CD8-positive, alpha-beta memory T cell (primary cell): Measurements from ENCODE around the gene ITGB6. TPM values are rescaled to one million over a fixed set of nuclear protein-coding genes. Genes with fewer than 3 reads are reported as not detected.
A peak's percentile ranks its signal among the peaks of the same experiment; 100 is the strongest.

ENCODE experiments used
- CTCF ChIA-PET: fragments of 350-600 bp; sonication (Branson Sonifier 250); formaldehyde crosslinking; loops from one replicate; lab custom pipeline; 2021; ENCODE audit warnings: antibody characterized with exemption; lab: Charles Lee
- POLR2A ChIA-PET: fragments of 350-600 bp; sonication (Branson Sonifier 250); formaldehyde crosslinking; loops from one replicate; lab custom pipeline; 2021; ENCODE audit warnings: antibody characterized with exemption; lab: Charles Lee
- DNase-seq, 5 donors: peaks; one replicate each; pipeline versions ENCODE4 v3.0.0 to v3.0.0-alpha.2; 2020 to 2022; ENCODE audit warnings: mixed read lengths in 1 of 5
- H3K27ac ChIP-seq: one replicate; pipeline ENCODE4 v1.7.0; 2013; ENCODE audit warnings: low read depth, mild to moderate bottlenecking, low read length, moderate library complexity
- H3K27me3 ChIP-seq: 2 replicates; pipeline ENCODE4 v1.7.0; 2013; ENCODE audit warnings: low read length, mild to moderate bottlenecking; ENCODE audit not compliant: insufficient read depth, poor library complexity, severe bottlenecking
- H3K36me3 ChIP-seq: 2 replicates; pipeline ENCODE4 v1.7.0; 2013; ENCODE audit warnings: mild to moderate bottlenecking, low read length, moderate library complexity; ENCODE audit not compliant: insufficient read depth
- H3K4me1 ChIP-seq: 2 replicates; pipeline ENCODE4 v1.7.0; 2013; ENCODE audit warnings: mild to moderate bottlenecking, low read length, moderate library complexity; ENCODE audit not compliant: insufficient read depth
- H3K4me3 ChIP-seq: 2 replicates; pipeline ENCODE4 v1.7.0; 2013; ENCODE audit warnings: mild to moderate bottlenecking, low read length
- H3K9me3 ChIP-seq: 2 replicates; pipeline ENCODE4 v1.7.0; 2013; ENCODE audit warnings: mild to moderate bottlenecking, low read length
- H3K27ac Mint-ChIP-seq, 8 donors: one replicate each; pipeline ENCODE4 v1.8.0; 2020 to 2021; ENCODE audit warnings: mixed read lengths in 8 of 8, mild to moderate bottlenecking in 6 of 8, inconsistent platforms in 3 of 8, moderate library complexity in 3 of 8
- H3K27me3 Mint-ChIP-seq, 2 donors: one replicate each; pipeline ENCODE4 v1.8.0; 2020 to 2021; ENCODE audit warnings: mixed read lengths in 2 of 2, mild to moderate bottlenecking in 1 of 2, moderate library complexity in 1 of 2
- H3K36me3 Mint-ChIP-seq, 3 donors: one replicate each; pipeline ENCODE4 v1.8.0; 2020 to 2021; ENCODE audit warnings: mixed read lengths in 3 of 3, inconsistent platforms in 1 of 3, mild to moderate bottlenecking in 1 of 3
- H3K4me1 Mint-ChIP-seq, 3 donors: one replicate each; pipeline ENCODE4 v1.8.0; 2020 to 2021; ENCODE audit warnings: mixed read lengths in 3 of 3, inconsistent platforms in 1 of 3, mild to moderate bottlenecking in 1 of 3
- H3K4me3 Mint-ChIP-seq, 7 donors: one replicate each; pipeline ENCODE4 v1.8.0; 2020 to 2021; ENCODE audit warnings: mixed read lengths in 7 of 7, mild to moderate bottlenecking in 6 of 7, moderate library complexity in 4 of 7, inconsistent platforms in 2 of 7
- H3K9me3 Mint-ChIP-seq, 5 donors: one replicate each; pipeline ENCODE4 v1.8.0; 2020 to 2022; ENCODE audit warnings: mixed read lengths in 5 of 5, mild to moderate bottlenecking in 3 of 5, moderate library complexity in 2 of 5, inconsistent platforms in 1 of 5
- polyA plus RNA-seq: library from polyadenylated mRNA; unstranded; fragments of 300-500 nt; fragmentation: Illumina TruSeq; gene quantifications from one replicate; pipeline ENCODE4 v1.2.3, GENCODE V29; 2021
- total RNA-seq, 2 experiments: library from RNA; stranded (reverse); gene quantifications; one replicate each; pipeline ENCODE4 v1.2.3, GENCODE V29; 2021

ITGB6 gene
- total and polyA plus RNA-seq, 3 experiments from 2014 or later, result not detected

DNA sequence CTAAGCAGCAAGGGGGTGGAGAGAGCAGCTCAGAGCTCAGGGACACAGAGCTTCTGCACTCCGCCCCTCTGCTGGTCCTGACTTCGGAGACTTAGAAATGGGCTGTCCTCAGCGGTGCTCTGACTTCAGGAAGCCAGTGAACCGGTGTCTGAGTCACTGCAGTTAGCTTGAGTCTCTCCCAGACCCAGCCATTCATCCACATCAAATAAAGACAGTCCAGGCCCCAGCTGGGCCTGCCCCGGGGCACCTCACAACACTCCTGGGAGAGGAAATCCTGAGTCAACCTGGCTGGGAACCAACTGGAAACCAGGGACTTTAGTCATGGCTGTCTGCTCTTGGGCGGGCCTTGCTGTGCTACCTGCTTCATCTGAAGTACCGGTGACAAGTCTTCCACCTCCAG is 5.4 kb upstream of the ITGB6 start:
- no peaks in the 10 kb centered on the region for H3K36me3 ChIP-seq
- Mint-ChIP-seq H3K27me3 (no peaks in the 10 kb centered on the region), H3K9me3 (no peaks in the 10 kb centered on the region), H3K36me3 (no peaks in the 10 kb centered on the region), H3K4me3 (no peak overlapping the region), H3K4me1 (peaks cover 10 to 13% (median 12%) of the 10 kb centered on the region in 3 donors), H3K27ac (no peak overlapping the region)
- no peak for DNase-seq
- H3K9me3 ChIP-seq, result no peaks in the 10 kb centered on the region
- no peaks in the 10 kb centered on the region for H3K4me1 ChIP-seq
- H3K27ac ChIP-seq, result no peak overlapping the region
- CTCF ChIA-PET, result no interaction called here
- no peak overlapping the region for H3K4me3 ChIP-seq
- no peaks in the 10 kb centered on the region for H3K27me3 ChIP-seq
- POLR2A ChIA-PET, result no interaction called here

DNA sequence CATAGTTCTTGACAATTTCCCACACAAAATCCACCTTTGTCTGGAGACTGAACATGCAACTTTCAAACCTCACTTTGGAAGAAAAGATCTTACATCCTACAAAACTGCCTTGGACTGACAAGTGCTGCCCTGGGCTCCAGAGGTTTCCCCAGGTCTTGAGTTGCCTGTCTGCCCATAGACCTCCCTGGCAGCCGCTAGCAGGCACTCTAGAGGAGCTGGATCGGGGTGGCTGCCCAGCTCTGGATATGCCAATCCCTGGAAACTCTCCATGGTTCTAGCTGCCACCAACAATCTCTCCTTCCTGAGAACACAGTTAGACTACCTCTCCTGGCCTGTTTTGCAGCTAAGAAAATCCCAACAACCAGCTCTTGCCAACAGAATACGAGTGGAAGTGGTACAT is 3.4 kb upstream of the ITGB6 start:
- Mint-ChIP-seq H3K4me3 (no peak overlapping the region), H3K27ac (no peak overlapping the region), H3K36me3 (no peaks in the 10 kb centered on the region), H3K9me3 (no peaks in the 10 kb centered on the region), H3K27me3 (no peaks in the 10 kb centered on the region), H3K4me1 (peaks cover 7 to 12% (median 9%) of the 10 kb centered on the region in 3 donors)
- Histone ChIP-seq H3K27me3 (no peaks in the 10 kb centered on the region), H3K9me3 (no peaks in the 10 kb centered on the region), H3K4me3 (no peak overlapping the region), H3K27ac (no peak overlapping the region), H3K36me3 (no peaks in the 10 kb centered on the region), H3K4me1 (no peaks in the 10 kb centered on the region)
- DNase-seq, result no peak
- ChIA-PET POLR2A (no interaction called here), CTCF (no interaction called here)

DNA sequence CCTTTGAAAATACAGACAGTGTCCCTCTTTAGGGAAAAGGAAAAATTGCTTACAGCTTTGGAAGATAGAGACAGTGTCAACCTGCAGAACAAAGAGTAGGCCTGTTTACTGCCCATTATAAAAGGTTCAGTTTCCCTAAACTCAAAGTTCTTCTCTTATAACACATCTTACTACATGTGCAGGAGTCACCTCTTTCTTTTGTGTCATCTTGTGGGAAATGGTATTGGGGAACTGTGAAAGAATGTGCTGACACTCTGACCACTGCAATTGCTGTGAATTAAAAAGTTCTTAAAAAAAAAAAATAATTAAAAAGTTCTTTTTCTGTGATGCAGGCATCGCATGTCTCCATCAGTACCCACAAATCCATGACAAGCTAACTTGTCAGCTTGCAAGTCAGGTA is 2.9 kb upstream of the ITGB6 start:
- Histone ChIP-seq H3K36me3 (no peaks in the 10 kb centered on the region), H3K27me3 (no peaks in the 10 kb centered on the region), H3K4me3 (no peak overlapping the region), H3K4me1 (no peaks in the 10 kb centered on the region), H3K27ac (no peak overlapping the region), H3K9me3 (no peaks in the 10 kb centered on the region)
- H3K9me3 Mint-ChIP-seq, result no peaks in the 10 kb centered on the region
- H3K27ac Mint-ChIP-seq, result no peak overlapping the region
- H3K36me3 Mint-ChIP-seq, result no peaks in the 10 kb centered on the region
- no peak overlapping the region for H3K4me3 Mint-ChIP-seq
- DNase-seq, result no peak
- ChIA-PET POLR2A (no interaction called here), CTCF (no interaction called here)
- H3K4me1 Mint-ChIP-seq, result peaks cover 5 to 10% (median 8%) of the 10 kb centered on the region in 3 donors
- no peaks in the 10 kb centered on the region for H3K27me3 Mint-ChIP-seq

DNA sequence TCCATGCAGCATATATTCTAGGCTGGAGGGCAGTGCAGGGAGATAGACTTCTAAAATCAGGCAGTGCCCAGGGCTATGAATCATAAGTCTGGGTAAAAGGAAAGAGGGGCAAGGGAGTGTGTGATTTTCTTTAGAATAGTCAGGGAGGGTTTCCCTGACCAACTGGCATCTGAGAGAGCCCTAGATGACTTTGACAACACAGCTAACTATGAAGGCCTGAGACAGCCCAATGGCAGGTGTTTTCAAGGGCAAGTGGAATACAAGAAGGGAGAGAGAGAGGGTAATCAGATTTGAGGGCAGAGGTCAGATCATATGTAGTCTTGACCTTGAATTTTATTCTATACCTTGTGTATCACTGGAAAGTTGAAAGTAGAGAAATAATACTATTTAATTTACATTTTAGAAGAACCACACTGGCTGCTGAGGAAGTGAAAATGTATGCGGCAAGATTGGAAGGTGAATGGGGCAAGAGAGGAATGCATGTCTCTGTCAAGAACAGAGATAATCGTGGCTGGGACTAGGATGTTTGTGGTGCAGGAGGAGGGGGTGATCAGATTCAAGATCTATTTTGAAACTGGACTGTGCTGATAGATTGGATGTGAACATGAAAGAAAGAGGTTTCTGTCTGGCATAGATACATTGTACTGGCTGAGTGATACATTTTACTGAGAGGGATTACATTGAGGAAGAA is 1.9 kb upstream of the ITGB6 start:
- Mint-ChIP-seq H3K36me3 (no peaks in the 10 kb centered on the region), H3K27ac (peak overlapping the region in 1 of 8 donors; percentile 2), H3K4me3 (no peak overlapping the region), H3K9me3 (no peaks in the 10 kb centered on the region), H3K27me3 (no peaks in the 10 kb centered on the region), H3K4me1 (peaks cover 0 to 12% (median 10%) of the 10 kb centered on the region in 3 donors)
- no peaks in the 10 kb centered on the region for H3K36me3 ChIP-seq
- no peak overlapping the region for H3K4me3 ChIP-seq
- H3K27ac ChIP-seq, result no peak overlapping the region
- ChIA-PET POLR2A (no interaction called here), CTCF (no interaction called here)
- no peak for DNase-seq
- no peaks in the 10 kb centered on the region for H3K4me1 ChIP-seq
- H3K27me3 ChIP-seq, result no peaks in the 10 kb centered on the region
- H3K9me3 ChIP-seq, result no peaks in the 10 kb centered on the region

DNA sequence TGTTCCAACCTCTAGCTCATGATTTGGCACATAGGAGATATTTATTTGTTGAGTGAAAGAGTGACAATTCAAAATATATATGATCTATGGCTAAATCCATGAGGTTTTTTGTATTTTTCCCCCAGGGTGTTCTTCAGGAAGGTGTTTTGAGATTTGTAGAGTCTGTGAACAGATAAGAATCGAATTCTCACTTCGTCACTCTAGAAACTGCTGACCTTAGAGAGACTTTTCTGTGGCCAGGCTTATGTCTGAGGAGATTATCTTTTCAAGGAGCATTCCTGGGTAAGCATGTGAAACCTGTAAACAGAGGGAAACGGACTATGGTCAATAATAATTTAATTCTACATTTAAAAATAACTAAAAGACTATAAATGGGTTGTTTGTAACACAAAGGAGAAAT is 849 bp upstream of the ITGB6 start:
- Histone ChIP-seq H3K4me3 (no peak overlapping the region), H3K27me3 (no peaks in the 10 kb centered on the region), H3K9me3 (no peaks in the 10 kb centered on the region), H3K27ac (no peak overlapping the region), H3K36me3 (no peaks in the 10 kb centered on the region), H3K4me1 (no peaks in the 10 kb centered on the region)
- Mint-ChIP-seq H3K4me3 (no peak overlapping the region), H3K27ac (no peak overlapping the region), H3K36me3 (no peaks in the 10 kb centered on the region), H3K9me3 (no peaks in the 10 kb centered on the region), H3K27me3 (peaks cover 0 to 2% of the 10 kb centered on the region in 2 donors), H3K4me1 (peaks cover 0 to 12% (median 10%) of the 10 kb centered on the region in 3 donors)
- DNase-seq, result no peak
- ChIA-PET CTCF (no interaction called here), POLR2A (no interaction called here)

DNA sequence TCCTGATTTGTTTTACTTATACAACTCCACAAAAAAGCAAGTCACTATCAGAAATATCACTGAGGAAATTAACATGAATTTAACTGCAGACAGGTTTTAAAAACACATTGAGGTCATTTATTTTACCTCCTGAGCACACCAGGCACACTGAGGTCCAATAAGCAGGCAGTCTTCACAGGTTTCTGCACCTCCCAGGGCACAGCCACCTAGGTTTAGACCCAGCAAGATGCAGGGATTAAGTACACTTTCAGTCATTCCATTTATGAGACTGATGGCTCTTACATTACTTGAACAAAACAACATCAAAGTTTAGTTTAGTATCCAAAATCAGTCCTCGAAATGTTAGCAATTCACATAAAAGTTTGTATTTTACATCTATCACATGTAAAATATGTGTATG is 1.0 kb downstream of the ITGB6 start:
- Histone ChIP-seq H3K4me3 (no peak overlapping the region), H3K36me3 (no peaks in the 10 kb centered on the region), H3K27ac (no peak overlapping the region), H3K27me3 (no peaks in the 10 kb centered on the region), H3K9me3 (no peaks in the 10 kb centered on the region), H3K4me1 (no peaks in the 10 kb centered on the region)
- Mint-ChIP-seq H3K36me3 (no peaks in the 10 kb centered on the region), H3K27ac (no peak overlapping the region), H3K9me3 (no peaks in the 10 kb centered on the region), H3K4me3 (no peak overlapping the region), H3K27me3 (peaks cover 0 to 4% of the 10 kb centered on the region in 2 donors), H3K4me1 (peaks cover 0 to 17% (median 10%) of the 10 kb centered on the region in 3 donors)
- DNase-seq, result no peak
- ChIA-PET CTCF (no interaction called here), POLR2A (no interaction called here)

DNA sequence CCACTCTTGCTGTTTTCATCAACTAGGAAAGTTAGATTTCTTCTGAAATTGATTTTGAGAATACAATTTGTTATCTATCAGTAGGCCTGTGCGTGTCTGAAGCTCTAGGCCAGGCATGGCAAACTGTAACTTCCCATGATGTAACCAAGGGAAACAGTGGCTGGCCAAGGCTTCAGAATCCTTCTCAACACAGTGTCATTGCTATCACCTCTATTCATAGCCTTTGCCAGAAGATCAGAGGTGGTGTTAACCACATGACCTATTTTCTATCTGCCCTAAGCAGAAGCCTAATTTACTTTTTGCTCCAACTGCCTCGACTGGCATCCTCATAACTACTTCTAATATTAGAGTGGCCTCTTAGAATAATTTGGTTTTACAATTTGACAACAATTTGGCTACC is 2.5 kb downstream of the ITGB6 start:
- Histone ChIP-seq H3K36me3 (no peaks in the 10 kb centered on the region), H3K4me1 (no peaks in the 10 kb centered on the region), H3K27ac (no peak overlapping the region), H3K4me3 (no peak overlapping the region), H3K9me3 (no peaks in the 10 kb centered on the region), H3K27me3 (no peaks in the 10 kb centered on the region)
- H3K9me3 Mint-ChIP-seq, result no peaks in the 10 kb centered on the region
- H3K27me3 Mint-ChIP-seq, result peaks cover 1 to 4% of the 10 kb centered on the region in 2 donors
- POLR2A ChIA-PET, result no interaction called here
- no peaks in the 10 kb centered on the region for H3K36me3 Mint-ChIP-seq
- H3K27ac Mint-ChIP-seq, result peak overlapping the region in 2 of 8 donors; percentile 29 to 62
- CTCF ChIA-PET, result no interaction called here
- no peak for DNase-seq
- H3K4me3 Mint-ChIP-seq, result peak overlapping the region in 1 of 7 donors; percentile 37
- peaks cover 0 to 17% (median 10%) of the 10 kb centered on the region in 3 donors for H3K4me1 Mint-ChIP-seq

DNA sequence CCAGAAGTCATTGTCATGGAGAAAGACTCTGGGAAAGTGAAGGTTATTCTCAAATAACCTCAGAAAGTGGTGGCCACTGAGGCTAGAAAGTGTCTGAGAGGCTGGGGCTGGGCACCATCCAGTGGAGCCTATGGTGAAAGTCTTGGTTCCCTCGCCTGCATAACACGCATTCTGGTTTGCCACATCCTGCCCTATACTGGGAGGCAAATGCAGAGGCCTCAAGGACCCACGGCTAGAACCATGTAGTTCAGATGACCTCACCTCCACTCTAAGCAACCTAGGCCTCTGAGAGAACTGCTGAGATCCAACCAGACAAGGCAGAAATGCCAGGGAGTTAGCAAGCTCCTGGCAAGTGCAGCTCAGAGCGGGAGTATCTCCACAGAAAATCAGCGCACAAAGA is 5.1 kb downstream of the ITGB6 start:
- Mint-ChIP-seq H3K4me3 (no peak overlapping the region), H3K27me3 (peaks cover 2 to 4% of the 10 kb centered on the region in 2 donors), H3K36me3 (no peaks in the 10 kb centered on the region), H3K4me1 (peaks cover 0 to 17% (median 10%) of the 10 kb centered on the region in 3 donors), H3K9me3 (no peaks in the 10 kb centered on the region), H3K27ac (peak overlapping the region in 1 of 8 donors; percentile 68)
- H3K36me3 ChIP-seq, result no peaks in the 10 kb centered on the region
- ChIA-PET CTCF (no interaction called here), POLR2A (no interaction called here)
- no peaks in the 10 kb centered on the region for H3K27me3 ChIP-seq
- H3K4me1 ChIP-seq, result no peaks in the 10 kb centered on the region
- H3K9me3 ChIP-seq, result no peaks in the 10 kb centered on the region
- H3K4me3 ChIP-seq, result no peak overlapping the region
- H3K27ac ChIP-seq, result no peak overlapping the region
- no peak for DNase-seq
